Neuronal stem cell (in vitro differentiated cells): ENCODE data around the gene CASP10.
"Not testable (repeated sequence)": the region's sequence is repeated elsewhere in the genome, so short reads cannot be mapped to it uniquely, and the experiment has no call there.

Experiments used
- DNase-seq: peaks from one replicate; pipeline ENCODE4 v3.0.0-alpha.2; 2013; ENCODE audit warnings: low spot score
- H2AFZ ChIP-seq: one replicate; pipeline ENCODE4 v1.6.1; 2013; ENCODE audit warnings: mild to moderate bottlenecking, low read length, inconsistent platforms
- H2AK5ac ChIP-seq: 2 replicates; pipeline ENCODE4 v1.6.1; 2013; ENCODE audit warnings: low read depth, mild to moderate bottlenecking, inconsistent platforms, low read length, moderate library complexity, mixed read lengths
- H2BK120ac ChIP-seq: 2 replicates; pipeline ENCODE4 v1.6.1; 2013; ENCODE audit warnings: low read depth, mild to moderate bottlenecking, inconsistent platforms, low read length, moderate library complexity, mixed read lengths
- H2BK12ac ChIP-seq: one replicate; pipeline ENCODE4 v1.6.1; 2013; ENCODE audit warnings: low read length, inconsistent platforms
- H2BK15ac ChIP-seq: 2 replicates; pipeline ENCODE4 v1.6.1; 2013; ENCODE audit warnings: mild to moderate bottlenecking, low read length, inconsistent platforms, mixed read lengths
- H2BK5ac ChIP-seq: one replicate; pipeline ENCODE4 v1.6.1; 2013; ENCODE audit warnings: inconsistent platforms, mild to moderate bottlenecking, low read length, moderate library complexity
- H3K14ac ChIP-seq: one replicate; pipeline ENCODE4 v1.6.1; 2013; ENCODE audit warnings: low read length, inconsistent platforms
- H3K18ac ChIP-seq: 2 replicates; pipeline ENCODE4 v1.6.1; 2013; ENCODE audit warnings: low read length, inconsistent platforms
- H3K23ac ChIP-seq: 2 replicates; pipeline ENCODE4 v1.6.1; 2013; ENCODE audit warnings: low read depth, mild to moderate bottlenecking, mixed read lengths, low read length, inconsistent platforms; ENCODE audit not compliant: poor library complexity
- H3K27ac ChIP-seq: replicated peaks from 3 replicates; pipeline ENCODE4 v1.5.1; 2013; ENCODE audit warnings: low read length, inconsistent platforms
- H3K27me3 ChIP-seq, 3 experiments: 2 replicates each; pipeline ENCODE4 v1.6.1; 2013; ENCODE audit warnings: low read length in 3 of 3, mild to moderate bottlenecking in 2 of 3, inconsistent platforms in 1 of 3, low read depth in 1 of 3, mixed read lengths in 1 of 3, moderate library complexity in 1 of 3; ENCODE audit not compliant: control insufficient read depth in 3 of 3, insufficient read depth in 3 of 3
- H3K36me3 ChIP-seq, 2 donors: replicated peaks in 1 of 2; 2 replicates each; pipeline ENCODE4 v1.6.1; 2013; ENCODE audit warnings: low read length in 2 of 2; ENCODE audit not compliant: control insufficient read depth in 2 of 2, insufficient read depth in 2 of 2
- H3K4ac ChIP-seq: 2 replicates; pipeline ENCODE4 v1.6.1; 2013; ENCODE audit warnings: inconsistent platforms, mild to moderate bottlenecking, low read length, moderate library complexity
- H3K4me1 ChIP-seq, 2 donors: 1 replicate in 1 of 2; 2 replicates in 1 of 2; pipeline ENCODE4 v1.6.1; 2013; ENCODE audit warnings: low read length in 2 of 2, low read depth in 1 of 2; ENCODE audit not compliant: control insufficient read depth in 2 of 2, insufficient read depth in 1 of 2
- H3K4me2 ChIP-seq: one replicate; pipeline ENCODE4 v1.6.1; 2013; ENCODE audit warnings: mild to moderate bottlenecking, low read length, inconsistent platforms; ENCODE audit not compliant: insufficient read depth, poor library complexity, severe bottlenecking
- H3K4me3 ChIP-seq, 2 donors: 2 replicates each; pipeline ENCODE4 v1.5.1; 2013; ENCODE audit warnings: low read length in 2 of 2, mild to moderate bottlenecking in 2 of 2, inconsistent platforms in 1 of 2, moderate library complexity in 1 of 2
- H3K79me1 ChIP-seq: one replicate; pipeline ENCODE4 v1.6.1; 2013; ENCODE audit warnings: low read depth, mild to moderate bottlenecking, inconsistent platforms, low read length, moderate library complexity
- H3K9ac ChIP-seq: one replicate; pipeline ENCODE4 v1.6.1; 2013; ENCODE audit warnings: mild to moderate bottlenecking, low read depth, low read length, inconsistent platforms; ENCODE audit not compliant: poor library complexity
- H3K9me3 ChIP-seq, 2 donors: replicated peaks in 1 of 2; 2 replicates each; pipeline versions ENCODE3 to v1.6.1; 2013; ENCODE audit warnings: low read length in 2 of 2, mild to moderate bottlenecking in 2 of 2, inconsistent platforms in 1 of 2, low read depth in 1 of 2, mixed read lengths in 1 of 2, moderate library complexity in 1 of 2; ENCODE audit not compliant: control insufficient read depth in 2 of 2, insufficient read depth in 1 of 2
- H4K8ac ChIP-seq: one replicate; pipeline ENCODE4 v1.6.1; 2013; ENCODE audit warnings: low read depth, mild to moderate bottlenecking, inconsistent platforms, low read length, moderate library complexity
- H4K91ac ChIP-seq: one replicate; pipeline ENCODE4 v1.6.1; 2013; ENCODE audit warnings: low read length, low read depth, mild to moderate bottlenecking, inconsistent platforms; ENCODE audit not compliant: poor library complexity
- WGBS, 2 donors: extraction: QIAGEN DNeasy Blood & Tissue Kit; methylation state at CpG; one replicate each; pipeline ENCODE4 v1.1.7; 2013; ENCODE audit warnings: missing lambda C conversion rate in 2 of 2, mixed read lengths in 1 of 2; ENCODE audit not compliant: insufficient read length in 2 of 2, insufficient replicate concordance in 1 of 2; ENCODE audit errors: extremely low coverage in 2 of 2; 5-methylcytosine and 5-hydroxymethylcytosine counted together

The CASP10 gene

DNA sequence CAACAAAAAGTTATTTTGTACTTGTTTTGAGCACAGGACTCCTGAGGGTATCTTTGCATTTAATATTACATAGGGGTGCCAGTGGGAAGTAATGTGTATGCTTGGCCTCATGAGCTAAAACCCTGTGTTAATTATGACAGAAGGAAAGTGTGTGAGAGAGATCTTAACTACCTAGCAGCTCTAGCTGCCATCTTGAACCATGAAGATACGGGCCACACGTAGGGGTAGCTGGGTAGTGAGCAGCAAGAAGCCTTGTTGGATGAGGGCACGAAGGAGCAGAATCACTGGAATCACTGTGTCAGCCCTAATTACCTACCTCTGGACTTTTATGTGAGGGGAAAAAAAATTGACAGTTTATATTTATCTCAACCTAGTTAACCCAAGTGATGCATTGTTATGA is 15.4 kb upstream of the CASP10 start:
- H3K9ac ChIP-seq = no peak overlapping the region
- H2AFZ ChIP-seq = no peak overlapping the region
- WGBS, 2 donors = no CpG with 5 or more reads among the region's 3 CpGs
- H4K91ac ChIP-seq = no peak overlapping the region
- H3K18ac ChIP-seq = no peak overlapping the region
- no peak overlapping the region for H2BK120ac ChIP-seq
- no peak overlapping the region for H2BK12ac ChIP-seq
- no peak for DNase-seq
- no peak overlapping the region for H3K4ac ChIP-seq
- no peak overlapping the region for H2AK5ac ChIP-seq
- no peak overlapping the region for H3K14ac ChIP-seq
- H3K4me1 ChIP-seq = no peaks in the 10 kb centered on the region
- peaks cover 0 to 2% of the 10 kb centered on the region in 2 donors for H3K9me3 ChIP-seq
- no peak overlapping the region for H3K27ac ChIP-seq
- H3K79me1 ChIP-seq = no peaks in the 10 kb centered on the region
- no peaks in the 10 kb centered on the region for H3K27me3 ChIP-seq
- no peak overlapping the region for H3K23ac ChIP-seq
- H4K8ac ChIP-seq = no peak overlapping the region
- H2BK15ac ChIP-seq = no peak overlapping the region
- no peak overlapping the region for H2BK5ac ChIP-seq
- H3K4me2 ChIP-seq = no peak overlapping the region
- H3K36me3 ChIP-seq = peaks cover 0 to 5% of the 10 kb centered on the region in 2 donors
- H3K4me3 ChIP-seq = no peak overlapping the region

DNA sequence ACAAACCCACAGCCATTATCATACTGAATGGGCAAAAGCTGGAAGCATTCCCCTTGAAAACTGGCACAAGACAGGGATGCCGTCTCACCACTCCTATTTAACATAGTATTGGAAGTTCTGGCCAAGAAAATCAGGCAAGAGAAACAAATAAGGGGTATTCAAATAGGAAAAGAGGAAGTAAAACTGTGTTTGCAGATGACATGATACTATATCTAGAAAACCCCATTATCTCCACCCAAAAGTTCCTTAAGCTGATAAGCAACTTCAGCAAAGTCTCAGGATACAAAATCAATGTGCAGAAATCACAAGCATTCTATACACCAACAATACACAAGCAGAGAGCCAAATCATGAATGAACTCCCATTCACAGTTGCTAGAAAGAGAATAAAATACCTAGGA is 14.4 kb upstream of the CASP10 start:
- H3K36me3 ChIP-seq, H3K4me2 ChIP-seq, H3K14ac ChIP-seq, H2BK120ac ChIP-seq, H3K27ac ChIP-seq, H2BK15ac ChIP-seq, H3K4ac ChIP-seq, H3K4me3 ChIP-seq, H2BK12ac ChIP-seq, H2BK5ac ChIP-seq, H3K9me3 ChIP-seq, H3K9ac ChIP-seq, H3K23ac ChIP-seq, H3K18ac ChIP-seq, H3K79me1 ChIP-seq, H2AFZ ChIP-seq, H2AK5ac ChIP-seq, H4K8ac ChIP-seq, DNase-seq, H3K4me1 ChIP-seq, H4K91ac ChIP-seq, H3K27me3 ChIP-seq: not testable (repeated sequence)
- WGBS, 2 donors = no CpG with 5 or more reads among the region's 1 CpG

- no peak overlapping the region for H3K4ac ChIP-seq
- DNase-seq = no peak
- no peaks in the 10 kb centered on the region for H3K36me3 ChIP-seq
- no peaks in the 10 kb centered on the region for H3K27me3 ChIP-seq
- no peak overlapping the region for H3K18ac ChIP-seq
- H3K4me1 ChIP-seq = no peaks in the 10 kb centered on the region
- H3K4me2 ChIP-seq = no peak overlapping the region
- no peak overlapping the region for H3K23ac ChIP-seq
- H3K9ac ChIP-seq = no peak overlapping the region
- no peak overlapping the region for H3K4me3 ChIP-seq
- H3K9me3 ChIP-seq = peaks cover 0 to 2% of the 10 kb centered on the region in 2 donors
- H4K8ac ChIP-seq = no peak overlapping the region
- no peak overlapping the region for H2BK12ac ChIP-seq
- H2BK15ac ChIP-seq = no peak overlapping the region
- H3K79me1 ChIP-seq = no peaks in the 10 kb centered on the region
- no peak overlapping the region for H2AFZ ChIP-seq
- H2BK5ac ChIP-seq = no peak overlapping the region
- no peak overlapping the region for H3K27ac ChIP-seq
- H2AK5ac ChIP-seq = no peak overlapping the region
- WGBS, 2 donors = no CpG with 5 or more reads among the region's 6 CpGs
- H4K91ac ChIP-seq = no peak overlapping the region
- H3K14ac ChIP-seq = no peak overlapping the region
- no peak overlapping the region for H2BK120ac ChIP-seq
Measured at GRCh38 chr2:201171259-201171814, 11.6 kb upstream of the CASP10 start.

DNA sequence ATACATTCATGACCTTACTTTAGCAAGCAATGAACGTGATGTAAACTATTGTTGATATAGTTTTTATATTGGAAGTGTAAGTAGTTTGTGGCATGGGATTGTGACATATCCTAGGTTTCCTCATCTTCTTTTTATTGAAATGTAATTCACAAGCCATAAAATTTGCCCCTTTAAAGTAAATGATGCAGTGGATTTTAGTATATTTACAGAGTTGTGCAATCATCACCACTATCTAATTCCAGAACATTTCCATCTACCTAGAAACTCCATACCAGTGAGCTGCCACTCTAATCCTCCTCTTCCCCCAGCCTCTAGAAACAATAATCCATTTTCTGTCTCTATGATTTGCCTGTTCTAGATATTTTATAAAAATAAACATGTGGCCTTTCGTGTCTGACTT is 10.7 kb upstream of the CASP10 start:
- Histone ChIP-seq H3K9me3 (peaks cover 0 to 2% of the 10 kb centered on the region in 2 donors), H3K18ac (no peak overlapping the region), H3K36me3 (no peaks in the 10 kb centered on the region), H4K8ac (no peak overlapping the region), H3K4me2 (no peak overlapping the region), H3K27me3 (no peaks in the 10 kb centered on the region), H3K4me1 (no peaks in the 10 kb centered on the region), H4K91ac (no peak overlapping the region), H3K79me1 (no peaks in the 10 kb centered on the region), H3K4me3 (no peak overlapping the region), H2BK15ac (no peak overlapping the region), H2AFZ (no peak overlapping the region), H3K4ac (no peak overlapping the region), H3K14ac (no peak overlapping the region), H2BK5ac (no peak overlapping the region), H3K23ac (no peak overlapping the region), H3K9ac (no peak overlapping the region), H3K27ac (no peak overlapping the region), H2AK5ac (no peak overlapping the region), H2BK120ac (no peak overlapping the region), H2BK12ac (no peak overlapping the region)
- no CpG with 5 or more reads among the region's 2 CpGs for WGBS, 2 donors
- DNase-seq = no peak
